Gastrocnemius medialis (tissue), 4 donors: ENCODE data around the gene SFXN1.

ENCODE experiments used
- POLR2A ChIP-seq, 2 donors: fragments of 450-650 bp; IDR thresholded peaks; one replicate each; pipeline ENCODE4 v1.6.1; 2017; ENCODE audit warnings: antibody characterized with exemption in 2 of 2, mild to moderate bottlenecking in 2 of 2, moderate library complexity in 2 of 2
- TF ChIP-seq, protein P1 (sequence below), 5 experiments: fragments of 450-650 bp in 3 of 5; fragments of 200-600 bp in 2 of 5; sonication (generic) in 2 of 5; IDR thresholded peaks in 4 of 5; conservative IDR thresholded peaks in 1 of 5; 1 replicate in 4 of 5; 2 replicates in 1 of 5; pipeline ENCODE4 v1.5.1; 2016 to 2019; ENCODE audit warnings: antibody characterized with exemption in 5 of 5, mild to moderate bottlenecking in 3 of 5, moderate library complexity in 3 of 5

DNA sequence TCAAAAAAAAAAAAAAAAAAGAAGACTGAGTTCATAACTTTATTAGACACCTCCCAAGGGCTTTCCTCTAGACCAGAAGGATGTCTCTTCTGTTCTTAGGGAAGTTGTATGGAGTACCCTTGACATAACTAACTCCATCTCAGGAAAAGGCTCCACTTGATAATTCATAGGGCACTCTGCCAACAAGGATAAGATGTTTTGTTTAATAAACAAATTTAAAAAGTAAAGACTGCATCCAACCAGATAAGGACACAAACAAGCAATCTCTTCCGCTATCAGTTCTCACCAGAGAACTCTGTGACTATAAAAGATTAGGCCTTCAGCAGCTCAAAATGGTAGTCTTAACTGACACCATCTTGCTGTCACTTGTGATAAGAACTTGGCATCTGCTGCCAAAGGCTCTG is 65.8 kb downstream of the SFXN1 start:
- TF ChIP-seq, protein P1, sequence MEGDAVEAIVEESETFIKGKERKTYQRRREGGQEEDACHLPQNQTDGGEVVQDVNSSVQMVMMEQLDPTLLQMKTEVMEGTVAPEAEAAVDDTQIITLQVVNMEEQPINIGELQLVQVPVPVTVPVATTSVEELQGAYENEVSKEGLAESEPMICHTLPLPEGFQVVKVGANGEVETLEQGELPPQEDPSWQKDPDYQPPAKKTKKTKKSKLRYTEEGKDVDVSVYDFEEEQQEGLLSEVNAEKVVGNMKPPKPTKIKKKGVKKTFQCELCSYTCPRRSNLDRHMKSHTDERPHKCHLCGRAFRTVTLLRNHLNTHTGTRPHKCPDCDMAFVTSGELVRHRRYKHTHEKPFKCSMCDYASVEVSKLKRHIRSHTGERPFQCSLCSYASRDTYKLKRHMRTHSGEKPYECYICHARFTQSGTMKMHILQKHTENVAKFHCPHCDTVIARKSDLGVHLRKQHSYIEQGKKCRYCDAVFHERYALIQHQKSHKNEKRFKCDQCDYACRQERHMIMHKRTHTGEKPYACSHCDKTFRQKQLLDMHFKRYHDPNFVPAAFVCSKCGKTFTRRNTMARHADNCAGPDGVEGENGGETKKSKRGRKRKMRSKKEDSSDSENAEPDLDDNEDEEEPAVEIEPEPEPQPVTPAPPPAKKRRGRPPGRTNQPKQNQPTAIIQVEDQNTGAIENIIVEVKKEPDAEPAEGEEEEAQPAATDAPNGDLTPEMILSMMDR (IDR thresholded peaks at IDR 0.05 in 4 of 5, conservative IDR thresholded peaks at IDR 0.05 in 1 of 5): no peak
- TF ChIP-seq POLR2A (IDR thresholded peaks at IDR 0.05): no peak
